ENCODE data around the gene GIPR. TPM values are rescaled to one million over a fixed set of nuclear protein-coding genes. Genes with fewer than 3 reads are reported as not detected.
A peak's percentile ranks its signal among the peaks of the same experiment; 100 is the strongest.
"Not testable (repeated sequence)": the region's sequence is repeated elsewhere in the genome, so short reads cannot be mapped to it uniquely, and the experiment has no call there.

Gene GIPR
- total RNA-seq, 1 donor from 2014 or later, result 2.8 TPM

GRCh38 chr19:45691516-45692186, 23.6 kb downstream of the GIPR start, which contains the start of gene SNRPD2:
SNRPD2 (minus strand) TSS chr19:45691953; CDS start chr19:45691888, 65 bp downstream.
- DNase-seq (ENCODE audit: low spot score), result peak; percentile 95

GRCh38 chr19:45692187-45693105, 24.4 kb downstream of the GIPR start, which contains the start of gene QPCTL:
QPCTL (plus strand) TSS chr19:45692666; CDS start chr19:45692704, 38 bp downstream.
- DNase-seq (ENCODE audit: low spot score), result peak; percentile 98

GRCh38 chr19:45693106-45693788, 25.2 kb downstream of the GIPR start:
- peak; percentile 82 for DNase-seq (ENCODE audit: low spot score)

GRCh38 chr19:45701676-45702075, 33.7 kb downstream of the GIPR start:
- no peak for DNase-seq (ENCODE audit: low spot score)

GRCh38 chr19:45705115-45705514, 37.1 kb downstream of the GIPR start:
- no peak for DNase-seq (ENCODE audit: low spot score)

- DNase-seq (ENCODE audit: low spot score), result no peak
Observed at GRCh38 chr19:45705710-45706415, 37.8 kb downstream of the GIPR start.

GRCh38 chr19:45710356-45711130, 42.5 kb downstream of the GIPR start:
- no peak for DNase-seq (ENCODE audit: low spot score)

GRCh38 chr19:45711851-45712698, 44.1 kb downstream of the GIPR start:
- DNase-seq (ENCODE audit: low spot score), result no peak

- no peak for DNase-seq (ENCODE audit: low spot score)
Observed at GRCh38 chr19:45712699-45713067, 44.7 kb downstream of the GIPR start.

- no peak for DNase-seq (ENCODE audit: low spot score)
Observed at GRCh38 chr19:45713141-45713540, 45.1 kb downstream of the GIPR start.

GRCh38 chr19:45715139-45715538, 47.1 kb downstream of the GIPR start:
- DNase-seq (ENCODE audit: low spot score), result no peak

- peak; percentile 54 for DNase-seq (ENCODE audit: low spot score)
Observed at GRCh38 chr19:45716359-45717130, 48.5 kb downstream of the GIPR start.

GRCh38 chr19:45717131-45717982, 49.3 kb downstream of the GIPR start:
- DNase-seq (ENCODE audit: low spot score), result peak; percentile 99

- DNase-seq (ENCODE audit: low spot score), result peak; percentile 47
Observed at GRCh38 chr19:45717983-45718650, 50.1 kb downstream of the GIPR start.

GRCh38 chr19:45720065-45720464, 52.0 kb downstream of the GIPR start:
- DNase-seq (ENCODE audit: low spot score), result not testable (repeated sequence)

GRCh38 chr19:45728683-45729082, 60.7 kb downstream of the GIPR start:
- not testable (repeated sequence) for DNase-seq (ENCODE audit: low spot score)

- no peak for DNase-seq (ENCODE audit: low spot score)
Observed at GRCh38 chr19:45729800-45730290, 61.8 kb downstream of the GIPR start.
